MCF 10A (cell line): ENCODE results near the gene OR4N5. TPM values are rescaled to one million over a fixed set of nuclear protein-coding genes. Genes with fewer than 3 reads are reported as not detected.

ENCODE experiments used
- BruUV-seq: library from RNA; stranded (reverse); fragments of 400-500 nt; replicated peaks from 2 replicates; lab custom pipeline; 2021; lab: Mats Ljungman, UMichigan
- CTCF ChIA-PET: fragments of 300-600 bp; sonication (Branson Sonifier 250); formaldehyde crosslinking; extraction: SDS; loops from one replicate; lab custom pipeline; 2021; ENCODE audit warnings: antibody characterized with exemption, inconsistent platforms; lab: Yijun Ruan, JAX
- POLR2A ChIA-PET: fragments of 300-600, 350-650 bp; sonication (Branson Sonifier 250); formaldehyde crosslinking; extraction: SDS; loops from one replicate; lab custom pipeline; 2020; ENCODE audit warnings: antibody characterized with exemption, inconsistent platforms; lab: Yijun Ruan, JAX
- DNase-seq: peaks from one replicate; pipeline ENCODE4 v3.0.0-alpha.2; 2018; ENCODE audit not compliant: unreplicated experiment
- H3K27ac Mint-ChIP-seq: one replicate; pipeline ENCODE4 v1.8.0; 2022; ENCODE audit warnings: mild to moderate bottlenecking, low read depth, mixed read lengths; ENCODE audit not compliant: unreplicated experiment
- H3K27me3 Mint-ChIP-seq: one replicate; pipeline ENCODE4 v1.8.0; 2022; ENCODE audit warnings: mixed read lengths; ENCODE audit not compliant: insufficient read depth, unreplicated experiment
- H3K36me3 Mint-ChIP-seq: one replicate; pipeline ENCODE4 v1.8.0; 2022; ENCODE audit warnings: mild to moderate bottlenecking, moderate library complexity, mixed read lengths; ENCODE audit not compliant: insufficient read depth, unreplicated experiment
- H3K4me1 Mint-ChIP-seq: one replicate; pipeline ENCODE4 v1.8.0; 2022; ENCODE audit warnings: mixed read lengths; ENCODE audit not compliant: insufficient read depth, unreplicated experiment
- H3K4me3 Mint-ChIP-seq: one replicate; pipeline ENCODE4 v1.8.0; 2022; ENCODE audit warnings: mild to moderate bottlenecking, moderate library complexity, mixed read lengths; ENCODE audit not compliant: unreplicated experiment
- H3K9me3 Mint-ChIP-seq: one replicate; pipeline ENCODE4 v1.8.0; 2022; ENCODE audit warnings: mixed read lengths; ENCODE audit not compliant: unreplicated experiment
- CTCF ChIP-seq: fragments of 200-600 bp; IDR thresholded peaks from one replicate; pipeline ENCODE4 v1.8.0; 2022; ENCODE audit warnings: antibody characterized with exemption, mild to moderate bottlenecking; ENCODE audit not compliant: unreplicated experiment
- intact Hi-C: fragments of 100-400 bp; cut with micrococcal nuclease; formaldehyde crosslinking; loops from 2 replicates; pipeline ENCODE4 v1.14.1; 2022
- total RNA-seq: library from RNA; stranded (reverse); gene quantifications from 2 replicates; pipeline ENCODE4 v1.2.3, GENCODE V29; 2022

Gene OR4N5
- total RNA-seq, 1 experiment from 2014 or later, result not detected

DNA sequence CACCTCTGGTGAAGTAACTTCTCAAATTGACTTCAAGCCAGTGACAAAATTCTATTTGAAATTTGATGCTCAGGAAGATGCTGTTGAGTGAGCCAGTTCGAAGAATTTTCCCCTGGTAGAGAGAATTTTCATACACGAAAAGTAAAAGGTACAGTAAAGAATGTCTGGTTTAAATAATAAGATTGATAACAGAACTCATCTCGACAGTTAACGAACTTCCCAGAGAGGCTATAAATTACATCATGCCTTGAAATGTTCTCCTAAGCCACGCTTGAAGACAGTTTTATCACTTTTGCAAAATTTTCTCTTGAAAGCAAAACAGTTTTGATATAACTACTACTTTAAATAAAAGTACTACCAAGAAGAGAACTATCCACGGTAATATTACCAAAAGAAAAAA lies 37.7 kb downstream of the OR4N5 start:
- intact Hi-C loops, result no loop called here
- ChIA-PET CTCF (no interaction called here), POLR2A (no interaction called here)
- DNase-seq, result no peak
- Mint-ChIP-seq H3K9me3 (no peaks in the 10 kb centered on the region), H3K36me3 (no peaks in the 10 kb centered on the region), H3K27me3 (peaks cover 36% of the 10 kb centered on the region), H3K4me1 (no peaks in the 10 kb centered on the region), H3K27ac (no peak overlapping the region), H3K4me3 (no peak overlapping the region)
- TF ChIP-seq CTCF, result no peak
- no TSS peak for BruUV-seq

- no peaks in the 10 kb centered on the region for H3K4me1 Mint-ChIP-seq
- no peaks in the 10 kb centered on the region for H3K9me3 Mint-ChIP-seq
- POLR2A ChIA-PET, result no interaction called here
- DNase-seq, result no peak
- no peak overlapping the region for H3K27ac Mint-ChIP-seq
- peaks cover 36% of the 10 kb centered on the region for H3K27me3 Mint-ChIP-seq
- no peak overlapping the region for H3K4me3 Mint-ChIP-seq
- TF ChIP-seq CTCF, result no peak
- intact Hi-C loops, result no loop called here
- CTCF ChIA-PET, result interaction anchor here (0.6 to 0.7 kb wide), 2 partner anchors 124 to 1487 kb away, joined by 3 read pairs; no protein-coding TSS in a partner anchor
- BruUV-seq, result no TSS peak
- H3K36me3 Mint-ChIP-seq, result no peaks in the 10 kb centered on the region
These were observed 38.9 kb downstream of the OR4N5 start for GRCh38 chr14:20177433-20177974.

DNA sequence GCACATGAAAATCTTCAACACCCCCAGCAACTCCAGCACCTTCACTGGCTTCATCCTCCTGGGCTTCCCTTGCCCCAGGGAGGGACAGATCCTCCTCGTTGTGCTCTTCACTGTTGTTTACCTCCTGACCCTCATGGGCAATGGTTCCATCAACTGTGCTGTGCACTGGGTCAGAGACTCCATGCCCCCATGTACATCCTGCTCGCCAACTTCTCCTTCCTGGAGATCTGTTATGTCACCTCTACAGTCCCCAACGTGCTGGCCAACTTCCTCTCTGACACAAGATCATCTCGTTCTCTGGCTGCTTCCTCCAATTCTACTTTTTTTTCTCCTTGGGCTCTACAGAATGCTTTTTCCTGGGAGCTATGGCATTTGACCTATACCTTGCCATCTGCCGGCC lies 40.6 kb downstream of the OR4N5 start:
- DNase-seq, result no peak
- no peak for TF ChIP-seq CTCF
- ChIA-PET POLR2A (no interaction called here), CTCF (interaction anchor here (0.6 kb wide), 1 partner anchor 10 kb away, joined by 3 read pairs; no protein-coding TSS in a partner anchor)
- no peaks in the 10 kb centered on the region for H3K9me3 Mint-ChIP-seq
- H3K4me3 Mint-ChIP-seq, result no peak overlapping the region
- no peaks in the 10 kb centered on the region for H3K4me1 Mint-ChIP-seq
- H3K36me3 Mint-ChIP-seq, result no peaks in the 10 kb centered on the region
- intact Hi-C loops, result no loop called here
- BruUV-seq, result no TSS peak
- peaks cover 36% of the 10 kb centered on the region for H3K27me3 Mint-ChIP-seq
- H3K27ac Mint-ChIP-seq, result no peak overlapping the region

GRCh38 chr14:20179880-20180279 lies 41.3 kb downstream of the OR4N5 start:
- Mint-ChIP-seq H3K4me1 (no peaks in the 10 kb centered on the region), H3K36me3 (no peaks in the 10 kb centered on the region), H3K27me3 (peaks cover 36% of the 10 kb centered on the region), H3K4me3 (no peak overlapping the region), H3K9me3 (no peaks in the 10 kb centered on the region), H3K27ac (no peak overlapping the region)
- BruUV-seq, result no TSS peak
- CTCF ChIA-PET, result interaction anchor here (0.6 kb wide), 1 partner anchor 10 kb away, joined by 3 read pairs; no protein-coding TSS in a partner anchor
- TF ChIP-seq CTCF, result no peak
- no peak for DNase-seq
- intact Hi-C loops, result no loop called here
- POLR2A ChIA-PET, result no interaction called here
